ENCODE results near the gene MAP6D1. TPM values are rescaled to one million over a fixed set of nuclear protein-coding genes. Genes with fewer than 3 reads are reported as not detected.

Gene MAP6D1
- total RNA-seq, 1 donor from 2014 or later: 19.8 TPM

Other genes starting within 250 kb of the MAP6D1 start
- 152 and 154 TPM in 2 replicates for gene KLHL24, start 190.0 kb downstream of the MAP6D1 start, total RNA-seq
- 21.0 and 21.7 TPM in 2 replicates for gene YEATS2, start 127.8 kb downstream of the MAP6D1 start, total RNA-seq
- 37.9 and 40.4 TPM in 2 replicates for gene PARL, start 59.3 kb upstream of the MAP6D1 start, total RNA-seq
- gene ABCC5, start 192.3 kb upstream of the MAP6D1 start, total RNA-seq: 15.5 and 16.7 TPM in 2 replicates
- gene HTR3D, start 206.2 kb upstream of the MAP6D1 start, total RNA-seq: not detected in 2 replicates
- not detected in 2 replicates for gene HTR3C, start 227.5 kb upstream of the MAP6D1 start, total RNA-seq